ENCODE data around the gene CFAP126.
"Not testable (repeated sequence)": the region's sequence is repeated elsewhere in the genome, so short reads cannot be mapped to it uniquely, and the experiment has no call there.

Gene CFAP126

GRCh38 chr1:161367684-161368400 is at the start of gene CFAP126:
Gene CFAP126 (minus strand): TSS chr1:161367876. CDS start chr1:161367868, 8 bp downstream.
- DNase-seq, result peak; percentile 52

- not testable (repeated sequence) for DNase-seq
These were observed 45.4 kb upstream of the CFAP126 start for GRCh38 chr1:161413050-161413449.

DNA sequence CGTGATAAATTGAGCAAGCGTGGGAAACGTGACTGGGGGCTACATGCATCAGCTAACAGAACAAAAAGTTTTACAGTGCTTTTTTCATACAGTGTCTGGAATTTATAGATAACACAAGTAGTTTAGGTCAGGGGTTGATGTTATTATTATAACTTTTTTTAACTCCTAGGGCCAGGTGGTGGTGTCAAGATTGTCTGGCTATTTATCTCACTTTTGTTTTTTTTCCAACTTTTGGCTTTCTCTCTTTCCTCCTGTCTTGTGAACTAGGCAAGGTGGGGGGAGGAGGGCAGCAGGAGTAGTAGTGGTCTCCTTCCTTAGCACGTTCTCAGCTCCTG is 42.9 kb upstream of the CFAP126 start:
- DNase-seq, result not testable (repeated sequence)

DNA sequence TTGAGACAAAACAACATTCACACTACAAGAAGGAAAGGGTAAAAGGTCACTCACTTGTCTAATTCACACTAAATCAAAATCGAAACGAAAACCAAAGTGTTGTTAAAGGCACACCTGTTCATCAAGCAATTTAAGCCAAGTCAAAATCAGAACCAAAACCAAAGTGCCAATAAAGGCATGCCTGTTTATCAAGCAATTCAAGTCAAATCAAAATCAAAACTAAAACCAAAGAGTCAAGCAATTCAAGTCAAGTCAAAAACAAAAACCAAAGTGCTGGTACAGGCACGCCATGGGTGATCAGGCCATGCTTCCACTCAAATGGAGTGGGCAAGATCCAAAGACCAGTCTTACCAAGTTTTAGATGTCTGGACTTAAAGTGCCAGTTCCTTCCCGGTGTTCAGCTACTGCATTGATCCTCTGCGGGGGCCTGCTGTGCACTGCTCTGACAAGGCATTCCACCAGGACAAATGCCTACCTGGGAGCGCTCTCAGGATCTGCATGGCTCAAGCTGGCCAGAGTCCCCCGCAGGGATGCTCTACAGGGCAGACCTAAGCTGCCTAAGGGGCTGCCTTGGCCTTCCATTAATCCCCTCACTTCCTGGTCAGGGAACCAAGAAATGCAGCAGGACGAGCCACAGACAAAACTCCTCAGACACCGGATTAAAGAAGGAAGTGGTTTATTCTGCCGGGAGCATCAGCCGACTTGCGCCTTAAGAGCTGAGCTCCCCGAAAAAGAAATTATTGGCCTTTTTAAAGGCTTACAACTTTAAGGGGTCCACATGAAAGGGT is 42.4 kb upstream of the CFAP126 start:
- not testable (repeated sequence) for DNase-seq

DNA sequence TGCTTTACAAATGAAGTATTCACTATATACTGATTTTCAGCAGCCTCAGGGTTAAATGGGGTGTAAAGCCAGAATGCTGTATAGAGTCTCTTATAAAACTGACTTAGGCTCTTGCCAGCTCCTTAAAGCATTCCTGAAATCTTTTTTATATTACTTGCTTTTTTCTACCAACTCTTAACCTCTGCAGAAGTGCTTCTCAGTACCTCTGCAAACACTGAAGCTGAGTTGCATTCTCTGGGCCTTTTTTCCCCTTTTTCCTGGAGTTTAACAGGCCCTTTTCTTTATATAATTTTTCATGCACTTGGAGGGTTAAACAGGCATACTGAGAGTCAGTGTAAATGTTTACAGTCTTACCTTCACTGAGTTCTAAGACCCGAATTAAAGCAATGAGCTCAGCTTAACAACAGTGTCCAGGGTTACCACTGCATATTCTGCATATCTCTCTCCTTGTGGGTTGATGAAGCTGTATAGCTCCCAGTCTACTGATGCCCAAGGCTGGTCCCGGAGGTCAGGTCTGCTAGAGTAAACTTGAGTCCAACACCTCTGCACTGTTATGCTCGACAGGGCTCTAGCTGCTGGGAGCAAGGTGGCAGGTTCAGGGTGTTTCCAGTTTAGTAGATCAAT is 40.9 kb upstream of the CFAP126 start:
- no peak for DNase-seq

- no peak for DNase-seq
These were observed 39.8 kb upstream of the CFAP126 start for GRCh38 chr1:161407451-161407985.

DNA sequence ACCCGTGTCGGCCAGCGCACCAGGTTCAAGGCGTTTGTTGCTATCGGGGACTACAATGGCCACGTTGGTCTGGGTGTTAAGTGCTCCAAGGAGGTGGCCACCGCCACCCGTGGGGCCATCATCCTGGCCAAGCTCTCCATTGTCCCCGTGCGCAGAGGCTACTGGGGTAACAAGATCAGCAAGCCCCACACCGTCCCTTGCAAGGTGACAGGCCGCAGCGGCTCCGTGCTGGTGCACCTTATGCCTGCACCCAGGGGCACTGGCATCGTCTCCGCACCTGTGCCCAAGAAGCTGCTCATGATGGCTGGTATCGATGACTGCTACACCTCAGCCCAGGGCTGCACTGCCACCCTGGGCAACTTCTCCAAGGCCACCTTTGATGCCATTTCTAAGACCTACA is 38.9 kb upstream of the CFAP126 start:
- DNase-seq, result not testable (repeated sequence)

GRCh38 chr1:161404051-161404597 is 36.4 kb upstream of the CFAP126 start:
- DNase-seq, result no peak

- no peak for DNase-seq
These were observed 34.8 kb upstream of the CFAP126 start for GRCh38 chr1:161402446-161402845.

DNA sequence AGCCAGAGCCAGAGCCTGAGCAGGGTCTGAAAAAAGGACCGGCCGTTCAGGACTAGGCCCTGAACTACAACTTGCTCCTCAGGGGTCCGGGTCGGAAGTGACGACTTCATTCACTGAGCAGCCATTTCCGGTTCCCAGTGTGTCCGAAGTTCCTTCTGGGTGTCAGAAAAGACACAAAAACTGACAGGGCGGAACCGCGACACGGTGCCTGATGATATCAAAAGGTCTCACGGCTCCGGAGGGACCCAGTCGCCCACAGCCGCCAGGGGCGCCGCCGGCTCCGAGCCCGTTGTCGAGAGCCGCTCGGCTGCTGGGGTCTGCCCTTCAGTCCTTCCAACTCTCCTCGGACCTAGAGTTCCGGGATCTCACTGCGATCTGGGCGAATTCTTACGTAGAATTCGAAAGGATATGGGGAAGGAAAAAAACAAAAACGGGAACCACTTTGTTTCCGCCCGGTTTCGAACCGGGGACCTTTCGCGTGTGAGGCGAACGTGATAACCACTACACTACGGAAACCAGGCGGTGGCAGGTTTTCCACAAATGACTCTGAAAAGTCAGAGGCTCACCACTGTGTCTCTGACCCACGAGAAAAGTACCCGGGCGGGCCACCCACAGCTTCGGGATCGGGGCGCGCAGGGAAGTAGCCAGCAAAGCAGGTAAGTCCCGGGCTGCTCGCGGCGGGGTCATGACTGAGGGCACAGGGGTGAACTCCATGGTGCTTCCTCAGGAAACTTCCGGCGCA is 31.8 kb upstream of the CFAP126 start:
- peak; percentile 94 for DNase-seq

DNA sequence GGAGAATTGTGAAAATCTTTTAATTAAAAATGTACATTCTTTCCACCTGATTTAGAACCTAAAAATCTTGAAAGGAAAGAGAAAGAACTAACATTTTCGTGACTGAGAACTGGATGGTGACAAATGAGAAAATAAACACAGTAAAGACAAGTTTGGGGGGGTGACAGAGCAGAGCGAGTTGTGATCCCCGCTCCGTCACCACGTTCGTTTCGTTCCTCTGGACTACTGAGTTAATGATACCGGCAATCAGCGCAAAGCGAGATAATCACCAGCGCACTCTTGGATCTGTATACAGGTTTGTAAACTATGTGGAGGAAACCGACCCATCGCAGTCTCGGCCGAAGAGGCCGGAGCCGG is 31.2 kb upstream of the CFAP126 start:
- no peak for DNase-seq

DNA sequence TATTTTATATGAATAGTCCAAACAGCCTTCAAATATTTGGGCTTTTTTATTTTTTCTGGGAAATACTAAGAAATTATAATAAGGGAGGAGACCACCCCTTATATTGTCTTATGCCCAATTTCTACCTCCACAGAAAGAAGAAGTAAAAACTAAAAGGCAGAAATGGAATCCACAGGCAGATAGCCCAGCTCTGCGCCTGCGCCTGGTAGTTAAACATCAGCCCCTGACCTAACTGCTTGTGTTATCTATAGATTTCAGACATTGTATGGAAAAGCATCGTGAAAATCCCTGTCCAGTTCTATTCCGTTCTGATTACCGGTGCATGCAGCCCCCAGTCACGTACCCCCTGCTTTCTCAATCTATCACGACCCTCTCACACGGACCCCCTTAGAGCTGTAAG is 29.4 kb upstream of the CFAP126 start:
- not testable (repeated sequence) for DNase-seq

DNA sequence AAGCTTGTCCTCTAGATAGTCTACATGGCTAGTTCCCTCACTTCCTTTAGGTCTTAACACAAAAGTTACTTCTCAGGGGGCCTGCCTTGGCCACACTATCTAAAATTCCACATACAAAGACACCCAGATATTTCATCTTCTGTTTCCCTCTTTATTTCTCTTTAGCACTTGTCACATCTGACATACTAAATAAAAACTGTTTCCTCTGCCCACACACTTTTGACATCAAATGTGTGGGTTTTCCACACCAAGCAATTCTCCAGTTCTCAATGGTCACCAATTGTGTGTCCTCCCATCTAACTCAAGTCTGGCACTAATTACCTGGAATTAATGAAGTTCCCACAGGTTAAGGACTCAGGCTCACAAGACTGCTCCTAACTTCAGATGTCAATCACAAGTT is 25.5 kb upstream of the CFAP126 start:
- DNase-seq, result no peak

GRCh38 chr1:161391611-161392010 is 23.9 kb upstream of the CFAP126 start:
- no peak for DNase-seq

GRCh38 chr1:161391136-161391535 is 23.5 kb upstream of the CFAP126 start:
- DNase-seq, result not testable (repeated sequence)

GRCh38 chr1:161390559-161390858 is 22.8 kb upstream of the CFAP126 start:
- DNase-seq, result no peak

DNA sequence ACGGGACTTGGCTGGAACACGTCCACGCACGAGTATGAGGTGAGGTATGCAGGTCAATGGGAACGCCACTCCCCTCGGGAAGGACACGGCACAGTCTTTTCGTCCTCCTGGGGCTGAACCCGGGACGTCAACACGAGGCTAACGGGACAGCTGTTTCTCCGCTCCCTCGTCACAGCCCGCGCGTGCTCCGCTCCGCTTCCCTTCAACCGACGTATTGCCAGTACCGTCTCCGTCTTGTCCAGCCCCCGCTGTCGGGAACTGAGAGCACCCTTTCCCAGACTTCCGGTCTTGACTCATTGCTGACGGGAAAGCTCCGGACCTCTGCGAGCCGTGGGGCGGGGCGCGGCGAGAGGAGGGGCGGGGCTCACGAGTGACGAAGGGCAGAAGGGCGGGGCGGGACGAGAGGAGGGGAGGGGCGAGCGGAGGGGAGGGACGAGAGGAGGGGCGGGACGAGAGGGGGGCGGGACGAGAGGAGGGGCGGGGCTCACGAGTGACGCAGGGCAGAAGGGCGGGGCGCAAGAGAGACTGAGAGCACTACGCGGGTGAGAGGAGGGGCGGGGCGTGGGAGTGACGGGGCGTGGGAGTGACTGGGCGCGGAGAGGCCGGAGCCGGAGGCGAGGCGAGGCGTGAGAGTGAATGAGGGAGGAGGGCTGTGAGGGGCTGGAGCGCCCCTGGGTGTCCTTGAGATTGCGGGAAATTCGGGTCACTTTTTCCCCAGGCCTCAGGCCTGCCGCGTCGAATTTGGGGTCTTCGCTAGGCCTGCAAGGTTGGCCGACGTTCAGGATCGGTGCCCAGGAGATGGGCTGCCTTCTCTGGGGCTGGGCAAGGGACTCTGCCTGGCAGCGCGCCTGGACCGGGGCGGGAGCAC is 22.2 kb upstream of the CFAP126 start:
- DNase-seq, result peak; percentile 97

- not testable (repeated sequence) for DNase-seq
These were observed 21.5 kb upstream of the CFAP126 start for GRCh38 chr1:161389158-161389557.

DNA sequence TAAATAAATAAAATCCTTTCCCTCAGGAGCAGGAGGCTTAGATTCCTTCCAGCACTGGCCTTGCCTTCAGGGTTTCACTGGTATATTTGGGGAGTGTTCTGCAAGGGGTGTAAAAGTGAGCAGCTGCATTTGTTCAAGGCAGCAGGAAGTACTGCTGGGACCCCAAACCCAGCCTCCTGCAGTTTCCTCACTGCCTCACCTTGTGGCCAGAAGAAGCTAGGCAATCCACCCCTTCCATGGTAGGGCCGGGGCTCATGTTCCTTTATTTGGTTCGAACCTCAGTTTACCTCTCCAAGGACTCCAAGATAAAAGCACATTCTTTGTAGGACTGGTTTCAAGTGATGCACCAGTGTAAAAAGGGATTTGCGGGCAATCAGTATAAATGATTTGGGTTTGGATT is 21.0 kb upstream of the CFAP126 start:
- DNase-seq, result no peak

GRCh38 chr1:161382214-161383019 is 14.7 kb upstream of the CFAP126 start:
- DNase-seq, result no peak

- DNase-seq, result no peak
These were observed 14.0 kb upstream of the CFAP126 start for GRCh38 chr1:161381707-161382106.
